GM18951 (cell line): ENCODE data around the gene GABARAPL2.

Experiments
- POLR2A ChIP-seq: IDR thresholded peaks from 4 replicates; pipeline ENCODE4 v1.6.1; 2011; ENCODE audit warnings: mild to moderate bottlenecking; ENCODE audit not compliant: insufficient read length, insufficient read depth; ENCODE audit errors: extremely low read depth
- in situ Hi-C: fragments of 300-500 bp; cut with MboI; formaldehyde crosslinking; loops from one replicate; pipeline ENCODE4 v1.12.0; 2022; ENCODE audit warnings: low sequenced_read_pairs, mixed read lengths, inconsistent platforms; ENCODE audit not compliant: unreplicated experiment

Gene GABARAPL2, protein sequence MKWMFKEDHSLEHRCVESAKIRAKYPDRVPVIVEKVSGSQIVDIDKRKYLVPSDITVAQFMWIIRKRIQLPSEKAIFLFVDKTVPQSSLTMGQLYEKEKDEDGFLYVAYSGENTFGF

DNA sequence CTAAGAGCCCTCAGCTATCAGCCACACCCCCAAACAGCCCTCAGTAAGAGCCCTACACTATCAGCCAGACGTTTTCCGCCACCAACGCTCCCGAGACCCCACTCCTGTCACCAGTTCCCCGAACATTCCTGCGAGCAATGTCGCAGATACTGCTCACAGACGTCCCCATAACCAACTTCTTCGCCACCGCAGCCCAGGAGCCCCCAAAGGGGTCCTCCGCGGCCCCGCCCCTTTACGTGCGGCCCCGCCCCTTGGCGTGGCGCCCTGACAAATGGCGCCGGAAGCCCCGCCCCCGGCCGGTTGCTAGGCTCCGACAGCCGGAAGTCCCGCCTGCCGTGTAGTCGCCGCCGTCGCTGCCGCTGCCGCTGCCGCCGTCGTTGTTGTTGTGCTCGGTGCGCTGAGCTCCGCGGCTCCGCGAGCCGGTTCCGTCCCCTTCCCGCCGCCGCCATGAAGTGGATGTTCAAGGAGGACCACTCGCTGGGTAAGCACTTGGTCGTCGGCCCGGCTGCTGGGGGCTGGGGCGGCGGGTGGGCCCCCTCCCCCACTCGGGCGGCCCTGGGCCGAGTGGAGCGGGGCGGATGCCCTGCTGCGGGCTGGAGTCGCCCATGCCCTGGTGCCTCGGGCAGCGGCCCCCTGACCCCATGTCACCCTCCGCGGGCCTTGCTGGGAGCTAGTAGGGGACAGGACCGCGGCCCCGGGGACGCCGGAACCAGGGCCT lies at the start of gene GABARAPL2:
Gene GABARAPL2 (plus strand): TSS at position 340 of the 718 bp plus-strand sequence. CDS start 108 bp downstream, at position 448.
- TF ChIP-seq POLR2A, result peak; percentile 73
- in situ Hi-C loops, result no loop called here

DNA sequence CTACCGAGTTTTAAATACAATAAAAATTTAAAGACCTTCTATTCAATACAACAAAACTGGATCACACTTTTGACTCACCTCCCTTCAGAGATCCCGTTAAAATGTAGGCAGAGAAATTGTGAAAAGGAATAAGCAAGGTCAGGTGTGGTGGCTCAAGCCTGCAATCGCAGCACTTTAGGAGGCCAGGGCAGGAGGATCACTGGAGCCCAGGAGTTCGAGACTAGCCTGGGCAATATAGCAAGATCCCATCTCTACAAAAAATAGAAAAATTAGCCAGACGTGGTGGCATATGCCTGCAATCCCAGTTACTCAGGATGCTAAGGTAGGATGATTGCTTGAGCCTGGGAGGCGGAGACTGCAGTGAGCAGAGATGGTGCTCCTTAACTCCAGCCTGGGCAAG lies 47.0 kb upstream of the GABARAPL2 start:
- in situ Hi-C loops, result no loop called here
- no peak for TF ChIP-seq POLR2A

GRCh38 chr16:75526032-75526790 lies 40.0 kb upstream of the GABARAPL2 start:
- TF ChIP-seq POLR2A, result no peak
- in situ Hi-C loops, result no loop called here

DNA sequence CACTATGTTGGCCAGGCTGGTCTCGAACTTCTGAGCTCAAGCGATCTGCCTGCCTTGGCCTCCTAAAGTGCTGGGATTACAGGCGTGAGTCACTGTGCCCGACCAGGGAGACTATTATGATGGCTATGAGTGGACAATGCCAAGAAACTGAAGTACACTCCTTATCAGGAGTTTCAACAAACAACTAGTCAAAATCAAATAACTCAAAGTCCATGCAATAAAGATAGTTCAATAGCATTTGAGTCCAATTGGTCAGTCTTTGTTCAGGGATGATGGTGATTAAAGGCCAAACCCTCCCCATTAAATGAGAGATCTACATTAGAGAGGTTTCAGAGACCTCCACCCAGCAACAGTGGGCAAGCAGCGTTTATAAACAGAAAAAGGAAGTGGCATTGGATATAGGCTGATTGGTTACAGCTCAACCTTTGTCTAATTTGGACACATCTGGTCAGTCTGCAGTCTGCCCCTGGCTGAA lies 38.3 kb upstream of the GABARAPL2 start:
- in situ Hi-C loops, result no loop called here
- TF ChIP-seq POLR2A, result no peak

- TF ChIP-seq POLR2A, result no peak
- in situ Hi-C loops, result no loop called here
Observed at GRCh38 chr16:75529056-75529905, 36.9 kb upstream of the GABARAPL2 start.

GRCh38 chr16:75529959-75530358 lies 36.2 kb upstream of the GABARAPL2 start:
- in situ Hi-C loops, result no loop called here
- TF ChIP-seq POLR2A, result no peak

- in situ Hi-C loops, result no loop called here
- TF ChIP-seq POLR2A, result no peak
Observed at GRCh38 chr16:75532142-75532765, 33.9 kb upstream of the GABARAPL2 start.

- in situ Hi-C loops, result no loop called here
- no peak for TF ChIP-seq POLR2A
Observed at GRCh38 chr16:75532791-75533190, 33.4 kb upstream of the GABARAPL2 start.

DNA sequence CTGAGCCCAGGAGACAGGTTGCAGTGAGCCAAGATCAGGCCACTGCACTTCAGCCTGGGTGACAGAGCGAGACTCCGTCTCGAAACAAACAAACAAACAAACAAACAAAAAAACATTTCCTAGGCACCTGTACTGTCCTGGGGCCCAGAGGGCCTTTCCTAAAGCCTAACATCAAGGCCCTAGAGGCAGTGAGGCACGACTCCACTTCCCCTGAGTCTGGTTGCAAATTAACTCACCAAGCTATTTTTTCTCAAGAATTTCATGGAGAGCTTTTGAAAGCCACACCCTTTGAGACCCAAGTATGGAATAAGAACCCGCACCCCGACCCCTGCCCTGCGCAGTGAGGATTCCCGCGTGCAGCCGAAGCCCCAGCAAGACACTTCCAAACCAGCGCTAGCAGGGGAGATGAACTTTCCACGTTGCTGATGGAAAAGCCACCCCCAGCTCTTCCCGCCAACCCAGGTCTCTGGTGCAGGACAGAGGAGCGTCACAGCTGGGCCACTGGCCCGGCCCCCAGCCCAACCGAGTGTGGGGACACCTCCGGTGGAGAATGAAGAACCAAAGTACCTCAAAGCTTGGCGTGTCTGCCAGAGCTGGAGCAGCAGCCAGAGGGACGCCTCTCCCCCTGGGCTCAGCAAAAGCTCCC lies 31.5 kb upstream of the GABARAPL2 start:
- in situ Hi-C loops, result no loop called here
- no peak for TF ChIP-seq POLR2A

DNA sequence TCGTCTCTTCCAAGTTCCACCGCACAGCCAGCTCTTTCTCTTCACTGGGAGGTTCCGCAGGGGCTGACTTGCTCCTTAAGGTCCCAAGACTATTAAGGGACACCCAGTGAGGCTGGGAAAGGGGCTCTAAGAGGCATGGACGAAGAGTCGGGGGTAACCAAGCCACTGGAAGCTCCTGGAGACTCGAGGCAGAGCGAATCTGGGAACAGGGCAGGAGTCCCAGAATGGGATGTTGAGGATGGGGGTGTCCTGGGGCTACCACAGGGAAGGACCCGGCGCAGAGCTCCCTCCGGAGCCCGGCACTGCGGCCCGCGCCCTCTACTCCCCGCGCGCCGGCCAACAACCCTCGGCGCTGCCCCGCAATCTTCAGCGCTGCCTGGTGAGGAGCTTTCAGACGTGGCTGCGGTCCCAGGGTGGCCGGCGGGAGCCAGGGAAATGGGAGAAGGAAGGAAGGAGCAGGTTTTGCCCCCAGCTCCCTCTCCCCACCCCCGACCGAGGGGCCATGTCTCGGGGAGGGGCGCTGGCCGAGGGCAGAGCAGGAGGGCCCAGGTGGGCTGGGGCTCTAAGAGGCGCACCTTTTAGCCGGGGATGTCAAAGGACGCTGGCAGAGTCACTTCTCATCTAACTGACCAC lies 30.9 kb upstream of the GABARAPL2 start:
- no peak for TF ChIP-seq POLR2A
- in situ Hi-C loops, result no loop called here

- no peak for TF ChIP-seq POLR2A
- in situ Hi-C loops, result no loop called here
Observed at GRCh38 chr16:75535901-75536300, 30.3 kb upstream of the GABARAPL2 start, which contains the start of gene CHST5. TSS of gene CHST5 (minus strand) at chr16:75536108. CDS start at chr16:75530384, 5,724 bp downstream.
